Calu3 (cell line): ENCODE measurements around the gene ANAPC13. TPM values are rescaled to one million over a fixed set of nuclear protein-coding genes. Genes with fewer than 3 reads are reported as not detected.

Experiments used
- BruUV-seq: library from RNA; stranded (reverse); fragments of 400-500 nt; replicated peaks from 2 replicates; lab custom pipeline; 2021; lab: Mats Ljungman, UMichigan
- CTCF ChIA-PET: fragments of 300-600 bp; sonication (Branson Sonifier 250); formaldehyde crosslinking; loops from one replicate; lab custom pipeline; 2022; ENCODE audit warnings: antibody characterized with exemption; lab: Charles Lee
- DNase-seq: peaks from one replicate; pipeline ENCODE4 v3.0.0; 2022
- H3K27ac Mint-ChIP-seq: one replicate; pipeline ENCODE4 v1.8.0; 2022; ENCODE audit warnings: mixed read lengths; ENCODE audit not compliant: unreplicated experiment
- H3K27me3 Mint-ChIP-seq: one replicate; pipeline ENCODE4 v1.8.0; 2022; ENCODE audit warnings: mixed read lengths; ENCODE audit not compliant: unreplicated experiment
- H3K36me3 Mint-ChIP-seq: one replicate; pipeline ENCODE4 v1.8.0; 2022; ENCODE audit warnings: mild to moderate bottlenecking, moderate library complexity, mixed read lengths; ENCODE audit not compliant: insufficient read depth, unreplicated experiment
- H3K4me1 Mint-ChIP-seq: one replicate; pipeline ENCODE4 v1.8.0; 2022; ENCODE audit warnings: mild to moderate bottlenecking, low read depth, mixed read lengths; ENCODE audit not compliant: unreplicated experiment
- H3K4me3 Mint-ChIP-seq: one replicate; pipeline ENCODE4 v1.8.0; 2022; ENCODE audit warnings: mild to moderate bottlenecking, low read depth, moderate library complexity, mixed read lengths; ENCODE audit not compliant: unreplicated experiment
- H3K9me3 Mint-ChIP-seq: one replicate; pipeline ENCODE4 v1.8.0; 2022; ENCODE audit warnings: low read depth, mixed read lengths; ENCODE audit not compliant: unreplicated experiment
- CTCF ChIP-seq: fragments of 200-600 bp; IDR thresholded peaks from one replicate; pipeline ENCODE4 v1.8.0; 2022; ENCODE audit warnings: antibody characterized with exemption; ENCODE audit not compliant: unreplicated experiment
- intact Hi-C: fragments of 100-400 bp; cut with micrococcal nuclease; formaldehyde crosslinking; loops from one replicate; pipeline ENCODE4 v1.10.0; 2022; ENCODE audit not compliant: unreplicated experiment
- total RNA-seq: library from RNA; stranded (reverse); gene quantifications from 2 replicates; pipeline ENCODE4 v1.2.3, GENCODE V29; 2022

Gene ANAPC13
- total RNA-seq, 1 experiment from 2014 or later = 49.2 TPM

- CTCF ChIA-PET = interaction anchor here (2.1 to 2.5 kb wide), 2 partner anchors 103 to 170 kb away, joined by 8 to 9 read pairs; partner anchors contain the start of gene AMOTL2
- no peak overlapping the region for H3K4me3 Mint-ChIP-seq
- H3K27me3 Mint-ChIP-seq = no peaks in the 10 kb centered on the region
- TSS peak; percentile 6 for BruUV-seq
- no peaks in the 10 kb centered on the region for H3K9me3 Mint-ChIP-seq
- H3K4me1 Mint-ChIP-seq = peaks cover under 1% of the 10 kb centered on the region
- intact Hi-C loops = loop anchor here (5.0 kb wide), 1 partner anchor 536 kb away; no protein-coding TSS in a partner anchor
- peak overlapping the region; percentile 25 for H3K27ac Mint-ChIP-seq
- no peak for DNase-seq
- no peaks in the 10 kb centered on the region for H3K36me3 Mint-ChIP-seq
- no peak for TF ChIP-seq CTCF
Observed at GRCh38 chr3:134477938-134478337, 7.8 kb downstream of the ANAPC13 start.

GRCh38 chr3:134477002-134477401 is 8.8 kb downstream of the ANAPC13 start:
- Mint-ChIP-seq H3K4me3 (no peak overlapping the region), H3K4me1 (peaks cover 4% of the 10 kb centered on the region), H3K9me3 (no peaks in the 10 kb centered on the region), H3K27me3 (no peaks in the 10 kb centered on the region), H3K36me3 (no peaks in the 10 kb centered on the region), H3K27ac (no peak overlapping the region)
- intact Hi-C loops = loop anchor here (5.0 kb wide), 1 partner anchor 535 kb away; no protein-coding TSS in a partner anchor
- no peak for DNase-seq
- BruUV-seq = no TSS peak
- no peak for TF ChIP-seq CTCF
- CTCF ChIA-PET = interaction anchor here (1.2 to 2.5 kb wide), 3 partner anchors 9 to 169 kb away, joined by 3 to 9 read pairs (median 8); partner anchors contain the start of genes AMOTL2, ANAPC13 and CEP63

- intact Hi-C loops = loop anchor here (5.0 kb wide), 1 partner anchor 534 kb away; no protein-coding TSS in a partner anchor
- no peaks in the 10 kb centered on the region for H3K9me3 Mint-ChIP-seq
- no peaks in the 10 kb centered on the region for H3K36me3 Mint-ChIP-seq
- no peak overlapping the region for H3K27ac Mint-ChIP-seq
- H3K4me3 Mint-ChIP-seq = no peak overlapping the region
- no TSS peak for BruUV-seq
- peaks cover 11% of the 10 kb centered on the region for H3K4me1 Mint-ChIP-seq
- CTCF ChIA-PET = interaction anchor here (2.5 kb wide), 1 partner anchor 169 kb away, joined by 8 read pairs; no protein-coding TSS in a partner anchor
- no peak for DNase-seq
- TF ChIP-seq CTCF = no peak
- H3K27me3 Mint-ChIP-seq = no peaks in the 10 kb centered on the region
Observed at GRCh38 chr3:134476306-134476705, 9.5 kb downstream of the ANAPC13 start.

- no peaks in the 10 kb centered on the region for H3K36me3 Mint-ChIP-seq
- no peak for DNase-seq
- no peaks in the 10 kb centered on the region for H3K27me3 Mint-ChIP-seq
- H3K4me3 Mint-ChIP-seq = no peak overlapping the region
- CTCF ChIA-PET = interaction anchor here (1.1 to 1.2 kb wide), 2 partner anchors 166 to 263 kb away, joined by 3 read pairs; no protein-coding TSS in a partner anchor
- intact Hi-C loops = loop anchor here (1.0 to 5.0 kb wide), 8 partner anchors 48 to 533 kb away; no protein-coding TSS in a partner anchor
- no peak for TF ChIP-seq CTCF
- H3K9me3 Mint-ChIP-seq = no peaks in the 10 kb centered on the region
- BruUV-seq = no TSS peak
- no peak overlapping the region for H3K27ac Mint-ChIP-seq
- peaks cover 23% of the 10 kb centered on the region for H3K4me1 Mint-ChIP-seq
Observed at GRCh38 chr3:134474956-134475355, 10.8 kb downstream of the ANAPC13 start.
